ENCODE data around the gene CPS1.

- TF ChIP-seq CTCF (conservative IDR thresholded peaks at IDR 0.05; ENCODE audit: low read depth in 2 of 2) (no peak), EZH2phosphoT487 (IDR thresholded peaks at IDR 0.05; ENCODE audit: unreplicated experiment) (no peak), EZH2 (IDR thresholded peaks at IDR 0.05; ENCODE audit: low read depth, unreplicated experiment) (no peak), POLR2AphosphoS5 (IDR thresholded peaks at IDR 0.05; ENCODE audit: low read depth) (no peak), ZNF331 (CRISPR knock-in tag; IDR thresholded peaks at IDR 0.05; ENCODE audit: low read depth) (no peak), JUNB (IDR thresholded peaks at IDR 0.05; ENCODE audit: unreplicated experiment) (no peak), CREB1 (CRISPR knock-in tag; IDR thresholded peaks at IDR 0.05; ENCODE audit: low read depth) (no peak), NANOG (IDR thresholded peaks at IDR 0.05; ENCODE audit: borderline replicate concordance) (no peak), ZNF114 (CRISPR knock-in tag; IDR thresholded peaks at IDR 0.05) (no peak)
- TF ChIP-seq, protein P1, sequence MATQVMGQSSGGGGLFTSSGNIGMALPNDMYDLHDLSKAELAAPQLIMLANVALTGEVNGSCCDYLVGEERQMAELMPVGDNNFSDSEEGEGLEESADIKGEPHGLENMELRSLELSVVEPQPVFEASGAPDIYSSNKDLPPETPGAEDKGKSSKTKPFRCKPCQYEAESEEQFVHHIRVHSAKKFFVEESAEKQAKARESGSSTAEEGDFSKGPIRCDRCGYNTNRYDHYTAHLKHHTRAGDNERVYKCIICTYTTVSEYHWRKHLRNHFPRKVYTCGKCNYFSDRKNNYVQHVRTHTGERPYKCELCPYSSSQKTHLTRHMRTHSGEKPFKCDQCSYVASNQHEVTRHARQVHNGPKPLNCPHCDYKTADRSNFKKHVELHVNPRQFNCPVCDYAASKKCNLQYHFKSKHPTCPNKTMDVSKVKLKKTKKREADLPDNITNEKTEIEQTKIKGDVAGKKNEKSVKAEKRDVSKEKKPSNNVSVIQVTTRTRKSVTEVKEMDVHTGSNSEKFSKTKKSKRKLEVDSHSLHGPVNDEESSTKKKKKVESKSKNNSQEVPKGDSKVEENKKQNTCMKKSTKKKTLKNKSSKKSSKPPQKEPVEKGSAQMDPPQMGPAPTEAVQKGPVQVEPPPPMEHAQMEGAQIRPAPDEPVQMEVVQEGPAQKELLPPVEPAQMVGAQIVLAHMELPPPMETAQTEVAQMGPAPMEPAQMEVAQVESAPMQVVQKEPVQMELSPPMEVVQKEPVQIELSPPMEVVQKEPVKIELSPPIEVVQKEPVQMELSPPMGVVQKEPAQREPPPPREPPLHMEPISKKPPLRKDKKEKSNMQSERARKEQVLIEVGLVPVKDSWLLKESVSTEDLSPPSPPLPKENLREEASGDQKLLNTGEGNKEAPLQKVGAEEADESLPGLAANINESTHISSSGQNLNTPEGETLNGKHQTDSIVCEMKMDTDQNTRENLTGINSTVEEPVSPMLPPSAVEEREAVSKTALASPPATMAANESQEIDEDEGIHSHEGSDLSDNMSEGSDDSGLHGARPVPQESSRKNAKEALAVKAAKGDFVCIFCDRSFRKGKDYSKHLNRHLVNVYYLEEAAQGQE (IDR thresholded peaks at IDR 0.05; ENCODE audit: unreplicated experiment): no peak
Measured at GRCh38 chr2:210606001-210606400, 49.6 kb downstream of the CPS1 start.
